Adrenal gland (tissue), 12 donors: Measurements from ENCODE around the gene TECR. TPM values are rescaled to one million over a fixed set of nuclear protein-coding genes. Genes with fewer than 3 reads are reported as not detected.
"Not testable (repeated sequence)": the region's sequence is repeated elsewhere in the genome, so short reads cannot be mapped to it uniquely, and the experiment has no call there.

Experiments
- DNase-seq, 7 donors: peaks; one replicate each; pipeline ENCODE4 v3.0.0-alpha.2; 2019 to 2020
- H3K27ac ChIP-seq, 5 donors: fragments of 200-600 bp; sonication (generic) in 4 of 5; 1 replicate in 3 of 5; 2 replicates in 2 of 5; pipeline versions ENCODE4 v1.5.1 to v1.8.0; 2016 to 2020; ENCODE audit warnings: mild to moderate bottlenecking in 1 of 5
- H3K27me3 ChIP-seq: fragments of 200-600 bp; 2 replicates; pipeline ENCODE4 v1.8.0; 2021
- H3K36me3 ChIP-seq, 2 donors: fragments of 200-600 bp; replicated peaks in 1 of 2; 1 replicate in 1 of 2; 2 replicates in 1 of 2; pipeline versions ENCODE4 v1.5.1 to v1.8.0; 2018 to 2022
- H3K4me1 ChIP-seq, 2 donors: fragments of 200-600 bp; replicated peaks in 1 of 2; 1 replicate in 1 of 2; 2 replicates in 1 of 2; pipeline versions ENCODE4 v1.5.1 to v1.8.0; 2018 to 2021
- H3K4me3 ChIP-seq, 4 donors: fragments of 200-600 bp; sonication (generic) in 3 of 4; one replicate each; pipeline ENCODE4 v1.5.1; 2016 to 2018
- H3K9me3 ChIP-seq, 3 donors: fragments of 200-600 bp; sonication (generic) in 1 of 3; replicated peaks in 1 of 3; 1 replicate in 2 of 3; 2 replicates in 1 of 3; pipeline versions ENCODE4 v1.5.1 to v1.8.0; 2016 to 2021
- POLR2A ChIP-seq, 2 donors: fragments of 450-650 bp; IDR thresholded peaks; one replicate each; pipeline ENCODE4 v1.6.1; 2017; ENCODE audit warnings: antibody characterized with exemption in 2 of 2, mild to moderate bottlenecking in 2 of 2, moderate library complexity in 1 of 2
- WGBS, 4 donors: extraction: QIAGEN DNeasy Blood & Tissue Kit in 2 of 4; methylation state at CpG; one replicate each; pipeline versions ENCODE4 v1.1.5 to v1.1.7; 2013 to 2017; 5-methylcytosine and 5-hydroxymethylcytosine counted together
- intact Hi-C, 2 donors: fragments of 100-400 bp; cut with DNase I; formaldehyde crosslinking; loops; one replicate each; pipeline versions ENCODE4 v1.14.1 to v1.15.0; 2022 to 2023
- polyA plus RNA-seq, 3 donors: library from polyadenylated mRNA; stranded (reverse); fragments of 200-250 nt in 2 of 3; fragments of 350-450 nt in 1 of 3; fragmentation: Illumina TruSeq in 1 of 3; extraction: RNeasy Lipid Tissue Mini Kit (QIAGEN cat#74804) in 1 of 3; gene quantifications; one replicate each; pipeline ENCODE4 v1.2.3, GENCODE V29; 2013 to 2014
- total RNA-seq, 9 donors: library from RNA; depleted of rRNA in 4 of 9; stranded (reverse); fragments of >200 nt in 4 of 9; fragments of 120-200 nt in 1 of 9; fragmentation: NEBNext Ultra II Directional in 1 of 9; extraction: Animal tissue kit (Norgen Biotek cat#: 25700) in 1 of 9; gene quantifications; one replicate each; pipeline versions ENCODE4 v1.1.0 to v1.2.4, GENCODE V29; 2013 to 2023
- TF ChIP-seq, protein P1 (sequence below), 6 experiments: fragments of 450-650 bp in 4 of 6; fragments of 200-600 bp in 2 of 6; sonication (generic) in 1 of 6; IDR thresholded peaks; 1 replicate in 5 of 6; 2 replicates in 1 of 6; pipeline versions ENCODE4 v1.5.1 to v1.8.0; 2016 to 2021; ENCODE audit warnings: antibody characterized with exemption in 6 of 6, mild to moderate bottlenecking in 2 of 6, moderate library complexity in 1 of 6
- donor health status: healthy with polysubstance abuse.
- donor health status: Bipolar disorder and iron deficiency.
- donor health status: DM: yes; HTN: yes; CAD: no.
- donor health status: DM: no; HTN: no; CAD: no.
- donor health status: DM: no; HTN: no; CAD: no.
- donor health status: DM: yes; HTN: yes; CAD: no.

TECR gene
- total and polyA plus RNA-seq, 12 donors = 108 to 610 (median 219) TPM

GRCh38 chr19:14550201-14550754 lies 20.9 kb downstream of the TECR start:
- peak overlapping the region in 2 of 5 donors; percentile 17 to 23 for H3K27ac ChIP-seq
- H3K4me1 ChIP-seq = peaks cover 31 to 45% of the 10 kb centered on the region in 2 donors
- H3K27me3 ChIP-seq = no peaks in the 10 kb centered on the region
- TF ChIP-seq POLR2A (IDR thresholded peaks at IDR 0.05) = no peak
- TF ChIP-seq, protein P1, sequence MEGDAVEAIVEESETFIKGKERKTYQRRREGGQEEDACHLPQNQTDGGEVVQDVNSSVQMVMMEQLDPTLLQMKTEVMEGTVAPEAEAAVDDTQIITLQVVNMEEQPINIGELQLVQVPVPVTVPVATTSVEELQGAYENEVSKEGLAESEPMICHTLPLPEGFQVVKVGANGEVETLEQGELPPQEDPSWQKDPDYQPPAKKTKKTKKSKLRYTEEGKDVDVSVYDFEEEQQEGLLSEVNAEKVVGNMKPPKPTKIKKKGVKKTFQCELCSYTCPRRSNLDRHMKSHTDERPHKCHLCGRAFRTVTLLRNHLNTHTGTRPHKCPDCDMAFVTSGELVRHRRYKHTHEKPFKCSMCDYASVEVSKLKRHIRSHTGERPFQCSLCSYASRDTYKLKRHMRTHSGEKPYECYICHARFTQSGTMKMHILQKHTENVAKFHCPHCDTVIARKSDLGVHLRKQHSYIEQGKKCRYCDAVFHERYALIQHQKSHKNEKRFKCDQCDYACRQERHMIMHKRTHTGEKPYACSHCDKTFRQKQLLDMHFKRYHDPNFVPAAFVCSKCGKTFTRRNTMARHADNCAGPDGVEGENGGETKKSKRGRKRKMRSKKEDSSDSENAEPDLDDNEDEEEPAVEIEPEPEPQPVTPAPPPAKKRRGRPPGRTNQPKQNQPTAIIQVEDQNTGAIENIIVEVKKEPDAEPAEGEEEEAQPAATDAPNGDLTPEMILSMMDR (IDR thresholded peaks at IDR 0.05) = no peak
- H3K36me3 ChIP-seq = peaks cover 0 to 9% of the 10 kb centered on the region in 2 donors
- H3K4me3 ChIP-seq = no peak overlapping the region
- 53 to 62% (median 53%) methylated on average over 9 to 15 of the region's 15 CpGs for WGBS, 4 donors
- DNase-seq = peak in 6 of 7 donors; percentile 54 to 73 (median 69)
- intact Hi-C loops = no loop called here
- no peaks in the 10 kb centered on the region for H3K9me3 ChIP-seq

- H3K4me3 ChIP-seq, H3K9me3 ChIP-seq, intact Hi-C loops, H3K27me3 ChIP-seq, H3K36me3 ChIP-seq: not testable (repeated sequence)
- DNase-seq = peak in 6 of 7 donors; percentile 67 to 85 (median 74)
- peak overlapping the region in 4 of 5 donors; percentile 35 to 82 (median 58) for H3K27ac ChIP-seq
- TF ChIP-seq, protein P1 (IDR thresholded peaks at IDR 0.05) = peak in 5 of 6 experiments; percentile 5 to 34 (median 19)
- WGBS, 4 donors = 53 to 62% (median 60%) methylated on average over 12 of the region's 12 CpGs
- H3K4me1 ChIP-seq = peaks cover 24 to 45% of the 10 kb centered on the region in 2 donors
Measured at GRCh38 chr19:14551134-14552005, 22.0 kb downstream of the TECR start.

DNA sequence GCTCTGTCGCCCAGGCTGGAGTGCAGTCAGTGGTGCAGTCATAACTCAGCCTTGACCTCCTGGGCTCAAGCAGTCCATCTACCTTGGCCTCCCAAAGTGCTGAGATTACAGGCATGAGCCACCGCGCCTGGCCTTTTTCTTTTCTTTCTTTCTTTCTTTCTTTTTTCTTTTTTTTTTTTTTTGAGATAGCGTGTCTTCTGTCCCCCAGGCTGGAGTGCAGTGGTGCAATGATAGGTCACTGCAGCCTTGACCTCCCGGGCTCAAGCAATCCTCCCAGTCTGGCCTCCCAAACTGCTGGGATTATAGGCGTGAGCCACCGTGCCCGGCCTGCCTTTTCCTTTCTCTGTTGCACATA lies 22.6 kb downstream of the TECR start:
- intact Hi-C loops = not testable (repeated sequence)
- peak in 6 of 7 donors; percentile 56 to 78 (median 67) for DNase-seq
- 43 to 60% (median 46%) methylated on average over 8 of the region's 8 CpGs for WGBS, 4 donors

DNA sequence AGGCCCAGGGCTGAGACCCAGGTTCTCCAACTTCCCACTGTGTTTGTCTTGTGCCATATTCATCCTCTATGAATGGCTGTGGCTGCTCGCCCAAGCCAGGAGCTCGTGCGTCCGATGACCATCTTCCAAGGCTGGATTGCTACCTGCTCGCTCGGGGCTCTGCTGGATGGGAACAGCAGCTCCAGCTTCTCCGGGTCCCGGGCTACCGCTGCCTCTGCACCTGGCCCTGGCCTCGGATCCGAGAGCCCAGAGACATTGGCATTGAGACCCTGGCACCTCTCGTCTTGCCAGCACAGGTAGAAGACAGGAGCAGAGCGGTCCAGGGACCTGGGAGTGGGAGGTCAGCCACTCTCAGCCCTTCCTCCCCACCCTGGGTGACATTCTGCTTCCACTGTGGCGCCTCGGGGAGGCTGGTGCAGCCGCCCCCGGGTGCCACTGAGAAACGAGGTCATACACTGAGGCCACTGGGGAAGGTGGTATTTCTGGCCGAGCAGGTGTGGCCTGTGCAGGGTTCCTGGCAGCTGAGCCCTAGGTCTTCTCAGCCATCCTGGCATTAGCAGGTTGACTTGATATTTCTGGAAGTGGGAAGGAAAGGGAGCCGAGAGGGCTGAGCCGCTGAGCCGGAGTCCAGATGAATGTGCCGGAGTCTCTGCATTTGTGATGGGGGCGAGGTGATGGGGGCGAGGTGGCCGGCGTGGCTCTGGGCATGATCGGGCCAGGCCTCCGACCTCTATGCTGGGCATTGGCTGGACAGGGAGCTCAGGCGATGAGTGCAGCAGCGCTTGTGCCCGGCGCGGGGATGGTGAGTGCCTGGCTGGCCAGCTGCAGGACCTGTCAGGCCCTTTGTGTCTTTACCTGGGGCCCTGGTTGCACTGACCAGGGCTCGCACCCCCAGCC lies 23.9 kb downstream of the TECR start:
- intact Hi-C loops = no loop called here
- no peak for DNase-seq
- H3K4me3 ChIP-seq = no peak overlapping the region
- no peak for TF ChIP-seq POLR2A (IDR thresholded peaks at IDR 0.05)
- TF ChIP-seq, protein P1 (IDR thresholded peaks at IDR 0.05) = no peak
- peak overlapping the region in 3 of 5 donors; percentile 51 to 82 (median 52) for H3K27ac ChIP-seq
- 84 to 92% (median 89%) methylated on average over 19 to 35 of the region's 35 CpGs for WGBS, 4 donors
- peaks cover 24 to 51% of the 10 kb centered on the region in 2 donors for H3K4me1 ChIP-seq
- H3K36me3 ChIP-seq = peaks cover 0 to 9% of the 10 kb centered on the region in 2 donors
- no peaks in the 10 kb centered on the region for H3K9me3 ChIP-seq
- no peaks in the 10 kb centered on the region for H3K27me3 ChIP-seq

More for the DNA sequence above, 22.6 kb downstream of the TECR start:
- H3K27ac ChIP-seq = peak overlapping the region; percentile 46 to 82 (median 52)
- H3K4me1 ChIP-seq = peaks cover 24 to 51% of the 10 kb centered on the region in 2 donors
- not testable (repeated sequence) for H3K36me3 ChIP-seq, H3K27me3 ChIP-seq, H3K4me3 ChIP-seq, H3K9me3 ChIP-seq
